ENCODE data around the gene PYCARD. TPM values are rescaled to one million over a fixed set of nuclear protein-coding genes. Genes with fewer than 3 reads are reported as not detected.

Gene PYCARD
- 26.9 to 41.9 TPM (median 35.6 TPM) in 5 replicates for total RNA-seq (2022; extraction: Qiagen RNA extraction)

GRCh38 chr16:31202414-31203375, at the start of gene PYCARD:
Gene PYCARD (minus strand): TSS chr16:31202760. CDS start chr16:31202690, 70 bp downstream.

GRCh38 chr16:31216422-31217135, 14.0 kb upstream of the PYCARD start, which contains the start of gene PYDC1:
Gene PYDC1 (minus strand): TSS chr16:31217135. CDS start chr16:31217028, 107 bp downstream.

GRCh38 chr16:31213877-31214707, 11.5 kb upstream of the PYCARD start, which contains the start of gene TRIM72:
Gene TRIM72 (plus strand): TSS chr16:31214119. CDS start chr16:31214739, 620 bp downstream.

DNA sequence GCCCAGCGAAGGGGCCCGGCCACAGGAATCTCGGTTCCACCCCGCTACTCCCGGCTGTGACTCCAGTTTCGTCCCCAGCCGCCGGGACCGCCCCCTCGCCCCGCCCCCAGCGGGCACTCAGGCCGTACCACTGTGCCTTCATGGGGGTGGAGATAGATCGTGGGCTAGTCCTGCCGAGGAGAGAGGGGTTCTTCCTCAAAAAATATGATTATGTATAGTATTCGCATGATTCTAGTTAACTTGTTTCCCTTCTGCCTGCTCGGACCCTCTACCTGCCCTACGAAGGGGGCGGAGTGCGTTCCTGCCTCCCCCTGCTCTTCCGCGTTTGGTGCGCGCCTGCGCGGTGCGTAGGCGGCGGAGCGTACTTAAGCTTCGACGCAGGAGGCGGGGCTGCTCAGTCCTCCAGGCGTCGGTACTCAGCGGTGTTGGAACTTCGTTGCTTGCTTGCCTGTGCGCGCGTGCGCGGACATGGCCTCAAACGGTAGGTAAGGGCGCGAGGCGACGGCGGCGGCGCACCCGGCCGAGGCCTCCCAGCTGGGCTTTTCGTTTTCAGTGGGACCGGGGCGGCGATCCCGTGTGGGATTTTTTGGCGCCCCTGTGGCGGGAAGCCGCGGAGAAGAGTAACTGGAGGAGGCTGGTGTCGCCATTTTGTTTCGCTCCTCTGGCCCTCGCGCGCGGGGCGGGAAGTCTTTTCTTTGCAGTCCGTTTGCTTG, 22.7 kb downstream of the PYCARD start, which contains the start of gene FUS:
FUS (plus strand) TSS at position 393 of the 713 bp plus-strand sequence; CDS start at position 469, 76 bp downstream.

Other genes starting within 250 kb of the PYCARD start
- gene SETD1A, start 245.0 kb downstream of the PYCARD start, total RNA-seq (2022; extraction: Qiagen RNA extraction), result 18.3 to 20.3 TPM (median 18.6 TPM) in 5 replicates
- 13.5 to 17.0 TPM (median 14.5 TPM) in 5 replicates for gene HSD3B7, start 217.6 kb downstream of the PYCARD start, total RNA-seq (2022; extraction: Qiagen RNA extraction)
- gene STX1B, start 192.1 kb downstream of the PYCARD start, total RNA-seq (2022; extraction: Qiagen RNA extraction), result 1.4 to 1.7 TPM (median 1.6 TPM) in 5 replicates
- 49.2 to 67.7 TPM (median 62.8 TPM) in 5 replicates for gene STX4, start 169.2 kb downstream of the PYCARD start, total RNA-seq (2022; extraction: Qiagen RNA extraction)
- 13.2 to 20.9 TPM (median 15.8 TPM) in 5 replicates for gene ZNF668, start 128.5 kb downstream of the PYCARD start, total RNA-seq (2022; extraction: Qiagen RNA extraction)
- 9.3 to 10.8 TPM (median 9.9 TPM) in 5 replicates for gene ZNF646, start 128.3 kb downstream of the PYCARD start, total RNA-seq (2022; extraction: Qiagen RNA extraction)
- gene PRSS53, start 113.8 kb downstream of the PYCARD start, total RNA-seq (2022; extraction: Qiagen RNA extraction), result 1.1 to 2.1 TPM (median 1.4 TPM) in 5 replicates
- gene VKORC1, start 108.0 kb downstream of the PYCARD start, total RNA-seq (2022; extraction: Qiagen RNA extraction), result 99.8 to 149 TPM (median 147 TPM) in 5 replicates
- 42.8 to 59.1 TPM (median 54.4 TPM) in 5 replicates for gene BCKDK, start 94.4 kb downstream of the PYCARD start, total RNA-seq (2022; extraction: Qiagen RNA extraction)
- 44.4 to 51.1 TPM (median 49.2 TPM) in 5 replicates for gene KAT8, start 85.1 kb downstream of the PYCARD start, total RNA-seq (2022; extraction: Qiagen RNA extraction)
- 1.2 to 1.8 TPM (median 1.4 TPM) in 5 replicates for gene PRSS8, start 67.0 kb downstream of the PYCARD start, total RNA-seq (2022; extraction: Qiagen RNA extraction)
- 0.84 to 2.1 TPM (median 1.3 TPM) in 5 replicates for gene PRSS36, start 52.7 kb downstream of the PYCARD start, total RNA-seq (2022; extraction: Qiagen RNA extraction)
- 494 to 572 TPM (median 537 TPM) in 5 replicates for gene FUS, start 22.6 kb downstream of the PYCARD start, total RNA-seq (2022; extraction: Qiagen RNA extraction)
- gene TRIM72, start 11.4 kb upstream of the PYCARD start, total RNA-seq (2022; extraction: Qiagen RNA extraction), result 0.01 to 0.06 TPM (median 0.02 TPM) in 5 replicates
- not detected in 5 replicates for gene PYDC1, start 14.4 kb upstream of the PYCARD start, total RNA-seq (2022; extraction: Qiagen RNA extraction)
- 1.1 to 1.6 TPM (median 1.3 TPM) in 5 replicates for gene ITGAM, start 57.2 kb upstream of the PYCARD start, total RNA-seq (2022; extraction: Qiagen RNA extraction)
- 0.86 to 1.4 TPM (median 1.1 TPM) in 5 replicates for gene ITGAX, start 152.4 kb upstream of the PYCARD start, total RNA-seq (2022; extraction: Qiagen RNA extraction)
- gene ITGAD, start 190.6 kb upstream of the PYCARD start, total RNA-seq (2022; extraction: Qiagen RNA extraction), result 0.03 TPM in 1 of 5 replicates, not detected in the others
- not detected in 5 replicates for gene COX6A2, start 225.6 kb upstream of the PYCARD start, total RNA-seq (2022; extraction: Qiagen RNA extraction)
- gene ZNF843, start 240.0 kb upstream of the PYCARD start, total RNA-seq (2022; extraction: Qiagen RNA extraction), result 0.07 to 0.18 TPM (median 0.10 TPM) in 5 replicates